ENCODE results near the gene NEUROG1. TPM values are rescaled to one million over a fixed set of nuclear protein-coding genes. Genes with fewer than 3 reads are reported as not detected.

NEUROG1 gene
- total RNA-seq, 4 donors from 2014 or later: not detected

DNA sequence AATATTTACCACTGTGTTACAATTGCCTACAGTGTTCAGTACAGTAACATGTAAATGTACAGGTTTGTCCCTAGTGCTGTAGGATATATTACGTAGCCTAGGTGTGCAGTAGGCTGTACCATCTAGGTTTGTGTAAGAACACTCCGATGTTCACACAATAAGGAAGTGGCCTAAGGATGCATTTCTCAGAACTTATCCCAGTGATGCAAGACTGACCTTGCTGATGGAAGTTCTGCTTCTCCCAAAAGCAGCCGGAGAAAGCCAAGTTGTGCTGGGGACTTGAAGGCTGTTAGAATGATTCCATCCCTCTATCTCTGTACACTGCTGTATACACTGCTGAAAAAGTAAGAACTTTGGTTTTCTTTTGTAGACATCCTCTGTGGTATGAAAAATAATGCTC is 21.6 kb downstream of the NEUROG1 start:
- TF ChIP-seq POLR2A (IDR thresholded peaks at IDR 0.05): no peak
- TF ChIP-seq, protein P1, sequence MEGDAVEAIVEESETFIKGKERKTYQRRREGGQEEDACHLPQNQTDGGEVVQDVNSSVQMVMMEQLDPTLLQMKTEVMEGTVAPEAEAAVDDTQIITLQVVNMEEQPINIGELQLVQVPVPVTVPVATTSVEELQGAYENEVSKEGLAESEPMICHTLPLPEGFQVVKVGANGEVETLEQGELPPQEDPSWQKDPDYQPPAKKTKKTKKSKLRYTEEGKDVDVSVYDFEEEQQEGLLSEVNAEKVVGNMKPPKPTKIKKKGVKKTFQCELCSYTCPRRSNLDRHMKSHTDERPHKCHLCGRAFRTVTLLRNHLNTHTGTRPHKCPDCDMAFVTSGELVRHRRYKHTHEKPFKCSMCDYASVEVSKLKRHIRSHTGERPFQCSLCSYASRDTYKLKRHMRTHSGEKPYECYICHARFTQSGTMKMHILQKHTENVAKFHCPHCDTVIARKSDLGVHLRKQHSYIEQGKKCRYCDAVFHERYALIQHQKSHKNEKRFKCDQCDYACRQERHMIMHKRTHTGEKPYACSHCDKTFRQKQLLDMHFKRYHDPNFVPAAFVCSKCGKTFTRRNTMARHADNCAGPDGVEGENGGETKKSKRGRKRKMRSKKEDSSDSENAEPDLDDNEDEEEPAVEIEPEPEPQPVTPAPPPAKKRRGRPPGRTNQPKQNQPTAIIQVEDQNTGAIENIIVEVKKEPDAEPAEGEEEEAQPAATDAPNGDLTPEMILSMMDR (IDR thresholded peaks at IDR 0.05): no peak
- 89 to 95% methylated on average over 3 of the region's 3 CpGs for WGBS, 2 donors
- intact Hi-C loops (cut with DNase I; ENCODE audit: low total_unique reads): no loop called here
- DNase-seq (ENCODE audit: low spot score in 2 of 2): no peak
- no peak overlapping the region for H3K4me3 ChIP-seq (ENCODE audit: low read depth, poor library complexity, severe bottlenecking)

DNA sequence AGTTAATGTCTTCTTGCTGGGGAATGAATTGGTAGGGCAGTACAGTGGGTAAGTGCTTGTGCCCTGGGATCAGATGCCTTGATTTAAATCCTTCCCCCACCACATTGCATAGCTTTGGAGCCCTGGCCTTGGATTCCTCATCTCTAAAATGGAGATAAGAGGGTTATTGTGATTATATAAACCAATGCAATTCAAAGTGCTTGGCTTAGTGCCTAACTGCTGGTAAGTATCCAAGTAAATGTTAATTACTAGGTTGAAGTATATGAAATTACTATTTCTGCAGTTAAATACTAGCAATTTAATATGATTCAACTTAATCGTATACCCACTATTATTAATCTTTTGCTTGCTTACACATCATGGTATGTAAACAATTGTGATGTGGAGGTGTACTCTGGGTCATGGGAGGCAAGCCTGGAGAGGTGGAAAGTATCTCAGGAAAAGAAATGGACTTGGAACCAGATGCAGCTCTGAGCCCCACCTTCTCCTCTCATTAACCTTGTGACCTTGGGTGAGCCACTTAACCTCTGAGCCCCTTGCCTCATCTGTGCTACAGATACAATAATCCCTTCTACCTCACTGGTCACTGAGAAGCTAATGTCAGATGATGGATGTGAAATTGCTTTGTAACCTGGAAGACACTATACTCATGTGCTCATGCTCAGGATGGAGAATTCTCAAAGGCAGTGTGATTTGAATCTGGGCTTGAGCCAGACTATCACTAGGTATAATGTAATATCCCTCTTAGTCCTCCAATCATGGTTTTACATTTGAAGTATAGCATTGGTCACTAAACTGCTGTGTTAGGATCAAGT is 23.8 kb downstream of the NEUROG1 start:
- 40 to 60% methylated on average over 1 of the region's 1 CpG for WGBS, 2 donors
- DNase-seq (ENCODE audit: low spot score in 2 of 2): no peak
- intact Hi-C loops (cut with DNase I; ENCODE audit: low total_unique reads): no loop called here
- H3K4me3 ChIP-seq (ENCODE audit: low read depth, poor library complexity, severe bottlenecking): no peak overlapping the region
- TF ChIP-seq POLR2A (IDR thresholded peaks at IDR 0.05): no peak
- TF ChIP-seq, protein P1 (IDR thresholded peaks at IDR 0.05): no peak

DNA sequence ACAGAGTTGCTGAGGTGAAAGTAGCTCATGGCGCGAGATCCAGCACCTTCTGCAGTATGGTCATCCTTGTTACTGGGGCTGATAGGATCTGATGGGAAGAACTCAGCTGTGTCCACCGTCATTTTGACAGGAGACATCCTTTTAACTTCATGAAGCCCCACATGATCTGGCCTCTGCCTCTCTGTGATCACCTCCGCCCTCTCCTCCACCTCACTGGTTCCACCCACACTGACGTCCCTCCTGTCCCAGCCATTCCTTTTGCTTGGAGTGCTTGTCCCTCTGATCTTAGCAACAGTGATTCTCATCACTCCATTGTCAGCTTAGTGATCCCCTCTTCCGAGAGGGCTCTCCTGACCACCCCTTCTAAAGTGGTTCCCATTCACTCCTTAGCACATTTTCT is 25.8 kb downstream of the NEUROG1 start:
- intact Hi-C loops (cut with DNase I; ENCODE audit: low total_unique reads): no loop called here
- no peak for DNase-seq (ENCODE audit: low spot score in 2 of 2)
- TF ChIP-seq, protein P1 (IDR thresholded peaks at IDR 0.05): no peak
- no peak for TF ChIP-seq POLR2A (IDR thresholded peaks at IDR 0.05)
- 84 to 85% methylated on average over 6 of the region's 6 CpGs for WGBS, 2 donors
- no peak overlapping the region for H3K4me3 ChIP-seq (ENCODE audit: low read depth, poor library complexity, severe bottlenecking)

- intact Hi-C loops (cut with DNase I; ENCODE audit: low total_unique reads): no loop called here
- TF ChIP-seq, protein P1 (IDR thresholded peaks at IDR 0.05): no peak
- TF ChIP-seq POLR2A (IDR thresholded peaks at IDR 0.05): no peak
- no peak for DNase-seq (ENCODE audit: low spot score in 2 of 2)
- no peak overlapping the region for H3K4me3 ChIP-seq (ENCODE audit: low read depth, poor library complexity, severe bottlenecking)
- WGBS, 2 donors: 2% methylated on average over 16 of the region's 16 CpGs
These were observed 27.2 kb downstream of the NEUROG1 start for GRCh38 chr5:135508496-135509005.

- 12 to 25% methylated on average over 2 of the region's 2 CpGs for WGBS, 2 donors
- TF ChIP-seq, protein P1 (IDR thresholded peaks at IDR 0.05): no peak
- no peak for DNase-seq (ENCODE audit: low spot score in 2 of 2)
- H3K4me3 ChIP-seq (ENCODE audit: low read depth, poor library complexity, severe bottlenecking): no peak overlapping the region
- intact Hi-C loops (cut with DNase I; ENCODE audit: low total_unique reads): no loop called here
These were observed 29.8 kb downstream of the NEUROG1 start for GRCh38 chr5:135505973-135506372.
